A549 (cell line): ENCODE data around the gene RAD51B. TPM values are rescaled to one million over a fixed set of nuclear protein-coding genes. Genes with fewer than 3 reads are reported as not detected.

ENCODE experiments used
- ATAC-seq, 2 experiments: fragments of 200-7000 bp in 1 of 2; fragments of >200 bp in 1 of 2; cut with Nextera tagmentation in 1 of 2; cut with Tn5 transposase in 1 of 2; 3 replicates each; pipeline versions ENCODE4 v1.8.0 to v1.9.1; 2018 to 2020; ENCODE audit warnings: mild to moderate bottlenecking in 1 of 2, moderate library complexity in 1 of 2
- CTCF ChIA-PET: fragments of 300-600 bp; sonication (Branson Sonifier 250); formaldehyde crosslinking; extraction: SDS; loops from one replicate; lab custom pipeline; 2021; ENCODE audit warnings: antibody characterized with exemption, inconsistent platforms; lab: Yijun Ruan, JAX
- POLR2A ChIA-PET: fragments of 350-600 bp; formaldehyde crosslinking; extraction: SDS; loops from one replicate; lab custom pipeline; 2021; ENCODE audit warnings: antibody characterized with exemption, inconsistent platforms; lab: Yijun Ruan, JAX
- DNase-seq, 2 experiments: peaks; one replicate each; pipeline versions ENCODE4 v3.0.0 to v3.0.0-alpha.2; 2011 to 2016; ENCODE audit warnings: low read depth in 1 of 2, low spot score in 1 of 2
- FAIRE-seq: peaks from 2 replicates; lab custom pipeline; 2011; peaks lifted over from hg19 to GRCh38; lab: Jason Lieb, UNC
- H3K27ac ChIP-seq, 2 experiments: fragments of >200 bp; sonication (Bioruptor Twin); formaldehyde crosslinking; 3 replicates each; pipeline ENCODE4 v1.5.1; 2016 to 2017
- H3K4me1 ChIP-seq: fragments of >200 bp; sonication (Bioruptor Twin); formaldehyde crosslinking; 3 replicates; pipeline ENCODE4 v1.6.1; 2016
- H3K4me2 ChIP-seq: fragments of >200 bp; sonication (Bioruptor Twin); formaldehyde crosslinking; 3 replicates; pipeline ENCODE4 v1.6.1; 2016
- H3K4me3 ChIP-seq: fragments of >200 bp; sonication (Bioruptor Twin); formaldehyde crosslinking; 3 replicates; pipeline ENCODE4 v1.5.1; 2016
- H3K9me3 ChIP-seq: fragments of >200 bp; sonication (Bioruptor Twin); formaldehyde crosslinking; 3 replicates; pipeline ENCODE4 v1.6.1; 2016
- CBX8 ChIP-seq: fragments of 200-600 bp; sonication (generic); IDR thresholded peaks from 2 replicates; pipeline ENCODE4 v1.6.1; 2016
- EHMT2 ChIP-seq: fragments of 200-600 bp; sonication (generic); IDR thresholded peaks from 2 replicates; pipeline ENCODE4 v1.6.1; 2016; ENCODE audit warnings: antibody characterized with exemption, low read depth, mild to moderate bottlenecking, moderate library complexity
- EP300 ChIP-seq, 2 experiments: fragments of >200 bp; sonication (Bioruptor Twin); formaldehyde crosslinking; IDR thresholded peaks; 2 replicates in 1 of 2; 3 replicates in 1 of 2; pipeline ENCODE4 v1.6.1; 2016 to 2017
- FOSB ChIP-seq: fragments of 250-450 bp; sonication (Bioruptor Pico); IDR thresholded peaks from 2 replicates; pipeline ENCODE4 v1.5.0; 2020; ENCODE audit warnings: mild to moderate bottlenecking, moderate library complexity
- FOSL2 ChIP-seq, 2 experiments: fragments of 450-650 bp in 1 of 2; fragments of >200 bp in 1 of 2; sonication (Bioruptor Twin) in 1 of 2; formaldehyde crosslinking; IDR thresholded peaks; 2 replicates each; pipeline versions ENCODE4 v1.5.0 to v1.6.1; 2016 to 2020; ENCODE audit warnings: mild to moderate bottlenecking in 1 of 2, moderate library complexity in 1 of 2
- GATA3 ChIP-seq: IDR thresholded peaks from 2 replicates; pipeline ENCODE4 v1.6.1; 2012; ENCODE audit warnings: borderline replicate concordance
- HOXB13 ChIP-seq: fragments of 250-450 bp; sonication (Bioruptor Pico); IDR thresholded peaks from 2 replicates; pipeline ENCODE4 v1.5.0; 2020; ENCODE audit warnings: low read depth, mild to moderate bottlenecking, moderate library complexity
- HOXB5 ChIP-seq: fragments of 250-450 bp; sonication (Bioruptor Pico); IDR thresholded peaks from 2 replicates; pipeline ENCODE4 v1.5.0; 2020; ENCODE audit warnings: mild to moderate bottlenecking, moderate library complexity
- NPAS2 ChIP-seq: fragments of 250-450 bp; sonication (Bioruptor Pico); IDR thresholded peaks from 2 replicates; pipeline ENCODE4 v1.8.0; 2022; ENCODE audit warnings: mild to moderate bottlenecking, moderate library complexity, borderline replicate concordance
- NR3C1 ChIP-seq: fragments of >200 bp; sonication (Bioruptor Twin); formaldehyde crosslinking; IDR thresholded peaks from 3 replicates; pipeline ENCODE4 v1.6.1; 2017
- RCOR1 ChIP-seq: fragments of 150-350 bp; IDR thresholded peaks from 2 replicates; pipeline ENCODE4 v1.6.1; 2014; ENCODE audit warnings: antibody characterized with exemption, low read length, low read depth
- SMC3 ChIP-seq: fragments of >200 bp; sonication (Bioruptor Twin); formaldehyde crosslinking; IDR thresholded peaks from 3 replicates; pipeline ENCODE4 v1.6.1; 2018; ENCODE audit warnings: inconsistent platforms
- ZFP36 ChIP-seq: fragments of 450-650 bp; IDR thresholded peaks from 2 replicates; pipeline ENCODE4 v1.6.1; 2014; ENCODE audit warnings: borderline replicate concordance; ENCODE audit not compliant: partially characterized antibody
- ZNF302 ChIP-seq: fragments of 250-450 bp; sonication (Bioruptor Pico); IDR thresholded peaks from 2 replicates; pipeline ENCODE4 v1.9.0; 2021; ENCODE audit warnings: inconsistent platforms, mild to moderate bottlenecking, moderate library complexity
- WGBS: methylation state at CpG from one replicate; pipeline ENCODE4 v1.1.6; 2017; ENCODE audit errors: missing lambda C conversion rate; 5-methylcytosine and 5-hydroxymethylcytosine counted together
- polyA plus RNA-seq, 4 experiments: library from polyadenylated mRNA; depleted of rRNA in 3 of 4; stranded (reverse); fragments of >200 nt; fragmentation: RNase III in 1 of 4; extraction: RNeasy Plus Mini Kit Qiagen cat#74134 plus additional on column Dnase treatment in 1 of 4; gene quantifications; 2 replicates in 3 of 4; 3 replicates in 1 of 4; pipeline ENCODE4 v1.2.3, GENCODE V29; 2011 to 2017
- TF ChIP-seq, protein P1 (sequence below): fragments of 450-650 bp; IDR thresholded peaks from 2 replicates; pipeline ENCODE4 v1.6.1; 2014; ENCODE audit warnings: antibody characterized with exemption
- TF ChIP-seq, protein P2 (sequence below): fragments of 150-350 bp; IDR thresholded peaks from 2 replicates; pipeline ENCODE4 v1.6.1; 2014; ENCODE audit warnings: low read depth, mild to moderate bottlenecking, low read length
- TF ChIP-seq, protein P3 (sequence below): fragments of 250-450 bp; sonication (Bioruptor Pico); IDR thresholded peaks from 2 replicates; pipeline ENCODE4 v1.5.0; 2021; ENCODE audit warnings: mild to moderate bottlenecking, moderate library complexity, borderline replicate concordance
- TF ChIP-seq, protein P4 (sequence below): IDR thresholded peaks from 2 replicates; pipeline ENCODE4 v1.6.1; 2012
- TF ChIP-seq, protein P5 (sequence below): IDR thresholded peaks from 2 replicates; pipeline ENCODE4 v1.6.1; 2012
- TF ChIP-seq, protein P6 (sequence below): IDR thresholded peaks from 2 replicates; pipeline ENCODE4 v1.6.1; 2012; ENCODE audit warnings: low read depth, borderline replicate concordance

RAD51B gene
- polyA plus RNA-seq, 2 of the 4 experiments (the other 2 are of a cell fraction): 7.2 to 10.8 TPM

DNA sequence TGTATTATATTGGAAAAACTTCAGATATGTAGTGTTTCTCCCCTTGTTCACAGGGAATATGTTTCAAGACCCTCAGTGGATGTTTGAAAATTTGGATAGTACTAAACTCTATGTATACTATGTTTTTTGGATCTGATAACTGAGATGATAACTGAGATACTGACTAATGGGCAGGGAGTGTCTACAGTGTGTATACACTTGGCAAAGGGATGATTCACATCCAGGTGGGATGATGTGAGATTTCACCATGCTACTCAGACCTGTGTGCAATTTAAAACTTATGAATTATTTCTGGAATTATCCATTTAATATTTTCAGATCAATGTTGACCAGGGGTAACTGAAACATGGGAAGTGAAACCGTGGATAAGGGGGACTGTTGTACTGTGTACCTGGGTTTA lies 13.8 kb downstream of the RAD51B start:
- Histone ChIP-seq H3K27ac (no peak overlapping the region), H3K4me1 (no peaks in the 10 kb centered on the region), H3K4me2 (no peak overlapping the region), H3K4me3 (no peak overlapping the region), H3K9me3 (0 out of 3 replicates have a peak, but pooled peaks cover 5% of the 10 kb centered on the region)
- WGBS: 84% methylated on average over 1 of the region's 1 CpG
- ChIA-PET CTCF (interaction anchor here (0.9 to 1.2 kb wide), 4 partner anchors 8 to 1274 kb away, joined by 3 read pairs; no protein-coding TSS in a partner anchor), POLR2A (no interaction called here)
- DNase-seq: no peak
- TF ChIP-seq, protein P1, sequence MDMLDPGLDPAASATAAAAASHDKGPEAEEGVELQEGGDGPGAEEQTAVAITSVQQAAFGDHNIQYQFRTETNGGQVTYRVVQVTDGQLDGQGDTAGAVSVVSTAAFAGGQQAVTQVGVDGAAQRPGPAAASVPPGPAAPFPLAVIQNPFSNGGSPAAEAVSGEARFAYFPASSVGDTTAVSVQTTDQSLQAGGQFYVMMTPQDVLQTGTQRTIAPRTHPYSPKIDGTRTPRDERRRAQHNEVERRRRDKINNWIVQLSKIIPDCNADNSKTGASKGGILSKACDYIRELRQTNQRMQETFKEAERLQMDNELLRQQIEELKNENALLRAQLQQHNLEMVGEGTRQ: no peak
- TF ChIP-seq, protein P2, sequence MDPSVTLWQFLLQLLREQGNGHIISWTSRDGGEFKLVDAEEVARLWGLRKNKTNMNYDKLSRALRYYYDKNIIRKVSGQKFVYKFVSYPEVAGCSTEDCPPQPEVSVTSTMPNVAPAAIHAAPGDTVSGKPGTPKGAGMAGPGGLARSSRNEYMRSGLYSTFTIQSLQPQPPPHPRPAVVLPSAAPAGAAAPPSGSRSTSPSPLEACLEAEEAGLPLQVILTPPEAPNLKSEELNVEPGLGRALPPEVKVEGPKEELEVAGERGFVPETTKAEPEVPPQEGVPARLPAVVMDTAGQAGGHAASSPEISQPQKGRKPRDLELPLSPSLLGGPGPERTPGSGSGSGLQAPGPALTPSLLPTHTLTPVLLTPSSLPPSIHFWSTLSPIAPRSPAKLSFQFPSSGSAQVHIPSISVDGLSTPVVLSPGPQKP: no peak
- TF ChIP-seq EHMT2 (no peak), HOXB5 (CRISPR knock-in tag) (no peak)
- TF ChIP-seq, protein P3, sequence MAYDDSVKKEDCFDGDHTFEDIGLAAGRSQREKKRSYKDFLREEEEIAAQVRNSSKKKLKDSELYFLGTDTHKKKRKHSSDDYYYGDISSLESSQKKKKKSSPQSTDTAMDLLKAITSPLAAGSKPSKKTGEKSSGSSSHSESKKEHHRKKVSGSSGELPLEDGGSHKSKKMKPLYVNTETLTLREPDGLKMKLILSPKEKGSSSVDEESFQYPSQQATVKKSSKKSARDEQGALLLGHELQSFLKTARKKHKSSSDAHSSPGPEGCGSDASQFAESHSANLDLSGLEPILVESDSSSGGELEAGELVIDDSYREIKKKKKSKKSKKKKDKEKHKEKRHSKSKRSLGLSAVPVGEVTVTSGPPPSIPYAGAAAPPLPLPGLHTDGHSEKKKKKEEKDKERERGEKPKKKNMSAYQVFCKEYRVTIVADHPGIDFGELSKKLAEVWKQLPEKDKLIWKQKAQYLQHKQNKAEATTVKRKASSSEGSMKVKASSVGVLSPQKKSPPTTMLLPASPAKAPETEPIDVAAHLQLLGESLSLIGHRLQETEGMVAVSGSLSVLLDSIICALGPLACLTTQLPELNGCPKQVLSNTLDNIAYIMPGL (CRISPR knock-in tag): no peak
- FAIRE-seq: no peak
- no peak for ATAC-seq

DNA sequence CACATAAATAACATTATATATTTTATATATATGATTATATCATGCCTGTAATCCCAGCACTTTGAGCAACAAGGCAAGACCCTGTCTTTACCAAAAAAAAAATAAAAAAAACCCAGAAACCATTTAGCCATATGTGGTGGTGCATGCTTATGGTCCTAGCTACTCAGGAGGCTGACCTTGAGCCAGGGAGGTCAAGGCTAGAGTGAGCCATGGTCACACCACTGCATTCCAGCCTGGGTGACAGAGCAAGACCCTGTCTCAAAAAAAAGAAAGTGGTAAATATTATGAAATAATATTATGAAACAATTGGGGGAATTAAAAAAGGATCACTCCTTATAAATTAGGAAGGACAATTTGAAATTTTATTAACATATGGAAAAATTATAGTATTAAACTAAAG lies 16.0 kb downstream of the RAD51B start:
- DNase-seq: no peak
- ATAC-seq: no peak
- H3K9me3 ChIP-seq: no peaks in the 10 kb centered on the region
- no peak overlapping the region for H3K4me3 ChIP-seq
- no peak overlapping the region for H3K27ac ChIP-seq
- no peak for FAIRE-seq
- H3K4me1 ChIP-seq: no peaks in the 10 kb centered on the region
- POLR2A ChIA-PET: no interaction called here
- CTCF ChIA-PET: interaction anchor here (0.7 to 2.4 kb wide), 6 partner anchors 9 to 1009 kb away, joined by 3 to 10 read pairs (median 4); no protein-coding TSS in a partner anchor
- TF ChIP-seq, protein P4, sequence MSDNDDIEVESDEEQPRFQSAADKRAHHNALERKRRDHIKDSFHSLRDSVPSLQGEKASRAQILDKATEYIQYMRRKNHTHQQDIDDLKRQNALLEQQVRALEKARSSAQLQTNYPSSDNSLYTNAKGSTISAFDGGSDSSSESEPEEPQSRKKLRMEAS: no peak
- TF ChIP-seq, protein P5, sequence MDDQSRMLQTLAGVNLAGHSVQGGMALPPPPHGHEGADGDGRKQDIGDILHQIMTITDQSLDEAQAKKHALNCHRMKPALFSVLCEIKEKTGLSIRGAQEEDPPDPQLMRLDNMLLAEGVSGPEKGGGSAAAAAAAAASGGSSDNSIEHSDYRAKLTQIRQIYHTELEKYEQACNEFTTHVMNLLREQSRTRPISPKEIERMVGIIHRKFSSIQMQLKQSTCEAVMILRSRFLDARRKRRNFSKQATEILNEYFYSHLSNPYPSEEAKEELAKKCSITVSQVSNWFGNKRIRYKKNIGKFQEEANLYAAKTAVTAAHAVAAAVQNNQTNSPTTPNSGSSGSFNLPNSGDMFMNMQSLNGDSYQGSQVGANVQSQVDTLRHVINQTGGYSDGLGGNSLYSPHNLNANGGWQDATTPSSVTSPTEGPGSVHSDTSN: no peak
- TF ChIP-seq, protein P1: no peak
- no peak for TF ChIP-seq EP300 (IDR thresholded peaks at IDR 0.05)
- TF ChIP-seq, protein P2: no peak
- TF ChIP-seq NPAS2 (CRISPR knock-in tag): no peak
- TF ChIP-seq FOSB (CRISPR knock-in tag): no peak
- no peak for TF ChIP-seq ZNF302 (CRISPR knock-in tag)
- no peak for TF ChIP-seq RCOR1
- TF ChIP-seq, protein P6, sequence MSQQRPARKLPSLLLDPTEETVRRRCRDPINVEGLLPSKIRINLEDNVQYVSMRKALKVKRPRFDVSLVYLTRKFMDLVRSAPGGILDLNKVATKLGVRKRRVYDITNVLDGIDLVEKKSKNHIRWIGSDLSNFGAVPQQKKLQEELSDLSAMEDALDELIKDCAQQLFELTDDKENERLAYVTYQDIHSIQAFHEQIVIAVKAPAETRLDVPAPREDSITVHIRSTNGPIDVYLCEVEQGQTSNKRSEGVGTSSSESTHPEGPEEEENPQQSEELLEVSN: no peak
- TF ChIP-seq HOXB13 (CRISPR knock-in tag): no peak
- no peak for TF ChIP-seq FOSL2 (IDR thresholded peaks at IDR 0.05)
- no peak for TF ChIP-seq FOSL2 (CRISPR knock-in tag; IDR thresholded peaks at IDR 0.05)
- TF ChIP-seq ZFP36: no peak
- TF ChIP-seq GATA3: no peak
- TF ChIP-seq CBX8: no peak
- no peak for TF ChIP-seq NR3C1
- no peak for TF ChIP-seq SMC3
- no peak overlapping the region for H3K4me2 ChIP-seq
